AG04450 (cell line): ENCODE measurements around the gene TECTA. TPM values are rescaled to one million over a fixed set of nuclear protein-coding genes. Genes with fewer than 3 reads are reported as not detected.

Source experiments
- CTCF ChIA-PET: fragments of 300-600, 350-600 bp; formaldehyde crosslinking; extraction: SDS; loops from one replicate; lab custom pipeline; 2022; ENCODE audit warnings: antibody characterized with exemption, inconsistent platforms; lab: Charles Lee
- POLR2A ChIA-PET: fragments of 350-600 bp; formaldehyde crosslinking; extraction: SDS; loops from one replicate; lab custom pipeline; 2021; ENCODE audit warnings: antibody characterized with exemption, inconsistent platforms; lab: Yijun Ruan, JAX
- DNase-seq: peaks from one replicate; pipeline ENCODE4 v3.0.0-alpha.2; 2011; ENCODE audit warnings: low read depth, low spot score
- H3K27ac ChIP-seq: one replicate; pipeline ENCODE4 v1.5.1; 2012; ENCODE audit warnings: low read depth, low read length, control low read depth
- H3K27me3 ChIP-seq: one replicate; pipeline ENCODE4 v1.6.0; 2012; ENCODE audit warnings: low read length; ENCODE audit not compliant: control insufficient read depth, insufficient read depth
- H3K4me3 ChIP-seq: 2 replicates; pipeline ENCODE4 v1.5.1; 2011; ENCODE audit warnings: mild to moderate bottlenecking, low read depth, low read length, control low read depth
- H3K9me3 ChIP-seq: 2 replicates; pipeline ENCODE4 v1.5.1; 2012; ENCODE audit warnings: low read length; ENCODE audit not compliant: control insufficient read depth, insufficient read depth
- polyA plus RNA-seq: library from polyadenylated mRNA; depleted of rRNA; stranded (reverse); fragments of >200 nt; gene quantifications from 2 replicates; pipeline ENCODE4 v1.2.3, GENCODE V29; 2011
- TF ChIP-seq, protein P1 (sequence below): IDR thresholded peaks from 2 replicates; pipeline ENCODE4 v1.5.1; 2011; ENCODE audit warnings: low read depth, low read length, control low read depth, inconsistent platforms

Gene TECTA
- polyA plus RNA-seq, 1 experiment: 0.37 TPM

GRCh38 chr11:121057922-121058321 is 43.1 kb upstream of the TECTA start:
- Histone ChIP-seq H3K9me3 (no peaks in the 10 kb centered on the region), H3K27me3 (no peaks in the 10 kb centered on the region), H3K27ac (no peak overlapping the region), H3K4me3 (no peak overlapping the region)
- ChIA-PET POLR2A (no interaction called here), CTCF (interaction anchor here (1.4 kb wide), 1 partner anchor 48 kb away, joined by 3 read pairs; no protein-coding TSS in a partner anchor)
- TF ChIP-seq, protein P1, sequence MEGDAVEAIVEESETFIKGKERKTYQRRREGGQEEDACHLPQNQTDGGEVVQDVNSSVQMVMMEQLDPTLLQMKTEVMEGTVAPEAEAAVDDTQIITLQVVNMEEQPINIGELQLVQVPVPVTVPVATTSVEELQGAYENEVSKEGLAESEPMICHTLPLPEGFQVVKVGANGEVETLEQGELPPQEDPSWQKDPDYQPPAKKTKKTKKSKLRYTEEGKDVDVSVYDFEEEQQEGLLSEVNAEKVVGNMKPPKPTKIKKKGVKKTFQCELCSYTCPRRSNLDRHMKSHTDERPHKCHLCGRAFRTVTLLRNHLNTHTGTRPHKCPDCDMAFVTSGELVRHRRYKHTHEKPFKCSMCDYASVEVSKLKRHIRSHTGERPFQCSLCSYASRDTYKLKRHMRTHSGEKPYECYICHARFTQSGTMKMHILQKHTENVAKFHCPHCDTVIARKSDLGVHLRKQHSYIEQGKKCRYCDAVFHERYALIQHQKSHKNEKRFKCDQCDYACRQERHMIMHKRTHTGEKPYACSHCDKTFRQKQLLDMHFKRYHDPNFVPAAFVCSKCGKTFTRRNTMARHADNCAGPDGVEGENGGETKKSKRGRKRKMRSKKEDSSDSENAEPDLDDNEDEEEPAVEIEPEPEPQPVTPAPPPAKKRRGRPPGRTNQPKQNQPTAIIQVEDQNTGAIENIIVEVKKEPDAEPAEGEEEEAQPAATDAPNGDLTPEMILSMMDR: no peak
- no peak for DNase-seq

- no peak overlapping the region for H3K27ac ChIP-seq
- no peak for DNase-seq
- H3K9me3 ChIP-seq: no peaks in the 10 kb centered on the region
- no peaks in the 10 kb centered on the region for H3K27me3 ChIP-seq
- POLR2A ChIA-PET: no interaction called here
- CTCF ChIA-PET: no interaction called here
- TF ChIP-seq, protein P1: no peak
- no peak overlapping the region for H3K4me3 ChIP-seq
Observed at GRCh38 chr11:121058941-121059340, 42.1 kb upstream of the TECTA start.

- H3K4me3 ChIP-seq: no peak overlapping the region
- CTCF ChIA-PET: no interaction called here
- no peaks in the 10 kb centered on the region for H3K9me3 ChIP-seq
- H3K27me3 ChIP-seq: no peaks in the 10 kb centered on the region
- no peak overlapping the region for H3K27ac ChIP-seq
- no peak for DNase-seq
- POLR2A ChIA-PET: no interaction called here
- TF ChIP-seq, protein P1: no peak
Observed at GRCh38 chr11:121059605-121060004, 41.4 kb upstream of the TECTA start.

GRCh38 chr11:121063728-121064127 is 37.3 kb upstream of the TECTA start:
- Histone ChIP-seq H3K9me3 (no peaks in the 10 kb centered on the region), H3K27me3 (no peaks in the 10 kb centered on the region), H3K27ac (no peak overlapping the region), H3K4me3 (no peak overlapping the region)
- POLR2A ChIA-PET: no interaction called here
- TF ChIP-seq, protein P1: peak; percentile 50
- DNase-seq: no peak
- CTCF ChIA-PET: interaction anchor here (0.6 to 1.2 kb wide), 4 partner anchors 19 to 131 kb away, joined by 3 to 4 read pairs (median 4); no protein-coding TSS in a partner anchor

- POLR2A ChIA-PET: interaction anchor here (0.7 kb wide), 1 partner anchor 43 kb away, joined by 4 read pairs; the partner anchor contains the start of gene TBCEL
- TF ChIP-seq, protein P1: no peak
- no peak for DNase-seq
Observed at GRCh38 chr11:121066623-121067022, 34.4 kb upstream of the TECTA start.

More at GRCh38 chr11:121066623-121067022, 34.4 kb upstream of the TECTA start:
- CTCF ChIA-PET: interaction anchor here (0.6 to 1.8 kb wide), 2 partner anchors 18 to 1278 kb away, joined by 3 to 5 read pairs; no protein-coding TSS in a partner anchor
- Histone ChIP-seq H3K27me3 (no peaks in the 10 kb centered on the region), H3K27ac (no peak overlapping the region), H3K4me3 (no peak overlapping the region), H3K9me3 (no peaks in the 10 kb centered on the region)
